Mucosa of descending colon (tissue), 3 donors: ENCODE results near the gene KCNQ1OT1. TPM values are rescaled to one million over a fixed set of nuclear protein-coding genes. Genes with fewer than 3 reads are reported as not detected.

Experiments used
- ATAC-seq: fragments of 200-7000 bp; cut with Tn5 transposase; one replicate; pipeline ENCODE4 v1.9.1; 2020; ENCODE audit warnings: mild to moderate bottlenecking, moderate library complexity
- DNase-seq, 3 donors: peaks; one replicate each; pipeline ENCODE4 v3.0.0-alpha.2; 2020
- H3K36me3 ChIP-seq: fragments of 200-600 bp; one replicate; pipeline ENCODE4 v1.8.0; 2021; ENCODE audit warnings: low read depth, mild to moderate bottlenecking
- H3K4me1 ChIP-seq: fragments of 200-600 bp; one replicate; pipeline ENCODE4 v1.8.0; 2021; ENCODE audit warnings: low read depth, mild to moderate bottlenecking
- H3K4me3 ChIP-seq: fragments of 200-600 bp; one replicate; pipeline ENCODE4 v1.8.0; 2021; ENCODE audit warnings: mild to moderate bottlenecking
- H3K9me3 ChIP-seq: fragments of 200-600 bp; one replicate; pipeline ENCODE4 v1.8.0; 2021; ENCODE audit warnings: mild to moderate bottlenecking
- intact Hi-C, 2 donors: fragments of 100-400 bp; cut with DNase I in 1 of 2; cut with micrococcal nuclease in 1 of 2; formaldehyde crosslinking; loops; one replicate each; pipeline versions ENCODE4 v1.11.0 to v1.11.1; 2022; cut with DNase I, micrococcal nuclease
- total RNA-seq, 3 donors: library from RNA; stranded (reverse); fragmentation: NEBNext Ultra II Directional in 2 of 3; extraction: Animal tissue kit (Norgen Biotek cat#: 25700) in 2 of 3; gene quantifications; one replicate each; pipeline versions ENCODE4 v1.2.1 to v1.2.4, GENCODE V29; 2021 to 2023
- TF ChIP-seq, protein P1 (sequence below): fragments of 200-600 bp; IDR thresholded peaks from one replicate; pipeline ENCODE4 v1.8.0; 2022; ENCODE audit warnings: antibody characterized with exemption, mild to moderate bottlenecking
- donor health status: DM: no; HTN: no; CAD: no; lungs with moderate emphysema.
- donor health status: DM: no; HTN: no; CAD: no.
- donor health status: DM: no; HTN: yes; CAD: no.

The KCNQ1OT1 gene
- total RNA-seq, 3 donors from 2014 or later: 1.5 to 1.7 (median 1.7) TPM

DNA sequence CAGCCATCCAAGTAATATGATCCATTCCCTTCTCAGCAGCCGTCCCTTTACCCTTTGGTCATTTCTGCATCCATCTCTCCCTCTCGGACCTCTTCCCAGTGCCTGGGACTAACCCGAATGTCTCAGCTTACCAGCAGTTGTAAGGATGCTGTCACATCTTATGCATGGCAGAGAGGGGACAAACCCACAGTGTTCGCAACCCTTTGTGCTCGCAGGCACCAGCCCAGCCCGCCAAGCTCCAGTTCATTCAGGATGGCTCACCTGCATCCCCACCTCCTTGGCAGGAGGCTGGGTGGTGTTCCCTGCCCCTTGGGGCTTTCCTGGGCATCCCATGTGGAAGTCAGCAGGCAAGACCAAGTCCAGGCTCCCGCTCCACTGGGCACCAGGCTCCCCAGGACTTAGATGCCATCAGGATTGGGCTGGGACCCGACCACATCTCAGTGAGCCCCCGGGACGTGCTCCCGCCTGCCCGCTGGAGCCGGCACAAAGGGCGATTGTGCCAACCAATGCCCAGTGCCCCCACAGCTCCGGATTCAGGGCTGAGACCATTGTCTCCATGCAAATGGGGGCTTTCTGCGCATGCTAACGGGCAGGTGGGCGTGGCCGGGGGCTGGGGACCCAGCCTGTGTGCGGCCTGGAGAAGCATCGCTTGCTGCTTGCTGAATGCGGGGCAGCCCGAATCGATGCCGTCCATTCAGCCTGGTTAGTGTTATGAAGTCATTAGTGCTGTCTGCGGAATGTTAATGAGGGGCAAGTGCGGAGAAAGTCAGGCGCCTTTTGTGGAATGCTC is 108.6 kb downstream of the KCNQ1OT1 start:
- ATAC-seq (no peak), DNase-seq (peak in 2 of 3 donors; percentile 14 to 30)
- Histone ChIP-seq H3K36me3 (no peaks in the 10 kb centered on the region), H3K4me3 (no peak overlapping the region), H3K9me3 (no peaks in the 10 kb centered on the region), H3K4me1 (no peaks in the 10 kb centered on the region)
- TF ChIP-seq, protein P1, sequence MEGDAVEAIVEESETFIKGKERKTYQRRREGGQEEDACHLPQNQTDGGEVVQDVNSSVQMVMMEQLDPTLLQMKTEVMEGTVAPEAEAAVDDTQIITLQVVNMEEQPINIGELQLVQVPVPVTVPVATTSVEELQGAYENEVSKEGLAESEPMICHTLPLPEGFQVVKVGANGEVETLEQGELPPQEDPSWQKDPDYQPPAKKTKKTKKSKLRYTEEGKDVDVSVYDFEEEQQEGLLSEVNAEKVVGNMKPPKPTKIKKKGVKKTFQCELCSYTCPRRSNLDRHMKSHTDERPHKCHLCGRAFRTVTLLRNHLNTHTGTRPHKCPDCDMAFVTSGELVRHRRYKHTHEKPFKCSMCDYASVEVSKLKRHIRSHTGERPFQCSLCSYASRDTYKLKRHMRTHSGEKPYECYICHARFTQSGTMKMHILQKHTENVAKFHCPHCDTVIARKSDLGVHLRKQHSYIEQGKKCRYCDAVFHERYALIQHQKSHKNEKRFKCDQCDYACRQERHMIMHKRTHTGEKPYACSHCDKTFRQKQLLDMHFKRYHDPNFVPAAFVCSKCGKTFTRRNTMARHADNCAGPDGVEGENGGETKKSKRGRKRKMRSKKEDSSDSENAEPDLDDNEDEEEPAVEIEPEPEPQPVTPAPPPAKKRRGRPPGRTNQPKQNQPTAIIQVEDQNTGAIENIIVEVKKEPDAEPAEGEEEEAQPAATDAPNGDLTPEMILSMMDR: no peak
- intact Hi-C loops: no loop called here

DNA sequence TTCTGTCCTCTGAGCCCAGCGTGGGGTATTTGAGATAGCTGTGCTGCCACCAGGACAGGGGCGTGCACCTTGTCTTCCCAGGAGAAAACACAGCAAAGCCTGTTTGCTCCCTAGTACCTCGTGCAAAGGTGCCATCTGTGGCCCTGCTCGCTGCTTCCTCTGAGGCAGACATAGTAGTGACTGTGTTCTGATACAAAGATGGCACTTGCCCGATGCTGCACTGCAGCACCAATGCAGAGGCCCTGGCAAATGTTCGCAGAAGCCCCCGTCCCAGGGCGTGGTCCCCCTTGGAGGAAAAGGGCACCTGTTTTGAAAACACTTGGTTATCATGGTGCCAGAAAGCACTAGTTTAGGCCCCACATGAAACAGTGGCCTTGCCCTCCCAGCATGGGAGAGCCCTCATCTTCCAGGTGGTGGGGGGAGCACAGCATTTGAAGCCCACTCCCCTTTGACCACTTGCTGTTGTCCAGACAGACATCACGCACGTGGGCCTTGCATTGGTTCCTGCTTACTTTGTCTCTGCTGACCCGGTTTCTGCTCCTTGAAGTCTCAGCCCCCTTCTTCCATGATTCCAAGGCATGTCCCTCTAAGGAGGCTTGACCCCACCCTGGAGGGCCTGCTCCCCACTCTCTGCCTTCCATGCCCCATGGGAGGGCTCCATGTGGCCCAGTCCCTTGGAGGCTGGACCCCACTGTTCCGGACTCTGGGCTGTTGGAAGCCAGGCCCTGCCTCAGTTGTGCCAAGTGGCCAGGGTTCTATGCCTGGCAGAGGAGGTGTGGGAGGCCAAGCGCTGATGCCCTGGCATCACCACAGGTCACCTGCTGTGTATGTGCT is 109.4 kb downstream of the KCNQ1OT1 start:
- H3K4me3 ChIP-seq: no peak overlapping the region
- TF ChIP-seq, protein P1: no peak
- no peaks in the 10 kb centered on the region for H3K9me3 ChIP-seq
- H3K36me3 ChIP-seq: no peaks in the 10 kb centered on the region
- no peak for ATAC-seq
- DNase-seq: peak in 2 of 3 donors; percentile 9 to 36
- intact Hi-C loops: no loop called here
- H3K4me1 ChIP-seq: no peaks in the 10 kb centered on the region

DNA sequence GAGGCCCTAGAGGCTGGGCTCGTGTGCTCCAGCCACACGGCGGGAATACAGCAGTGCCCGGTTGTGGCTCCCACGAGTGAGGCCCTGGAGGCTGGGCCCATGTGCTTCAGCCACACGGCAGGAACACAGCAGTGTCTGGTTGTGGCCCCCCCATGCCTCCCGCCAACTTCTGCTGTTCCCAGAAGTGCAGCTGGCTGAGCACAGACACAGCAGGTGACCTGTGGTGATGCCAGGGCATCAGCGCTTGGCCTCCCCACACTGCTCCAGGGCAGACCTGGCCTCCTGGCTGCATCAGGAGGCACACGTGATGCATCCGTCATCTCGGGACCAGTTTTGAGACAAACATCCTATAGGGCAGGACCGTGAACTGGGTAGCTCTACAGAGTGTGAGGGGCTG is 110.3 kb downstream of the KCNQ1OT1 start:
- TF ChIP-seq, protein P1: no peak
- peak in 1 of 3 donors; percentile 23 for DNase-seq
- intact Hi-C loops: no loop called here

DNA sequence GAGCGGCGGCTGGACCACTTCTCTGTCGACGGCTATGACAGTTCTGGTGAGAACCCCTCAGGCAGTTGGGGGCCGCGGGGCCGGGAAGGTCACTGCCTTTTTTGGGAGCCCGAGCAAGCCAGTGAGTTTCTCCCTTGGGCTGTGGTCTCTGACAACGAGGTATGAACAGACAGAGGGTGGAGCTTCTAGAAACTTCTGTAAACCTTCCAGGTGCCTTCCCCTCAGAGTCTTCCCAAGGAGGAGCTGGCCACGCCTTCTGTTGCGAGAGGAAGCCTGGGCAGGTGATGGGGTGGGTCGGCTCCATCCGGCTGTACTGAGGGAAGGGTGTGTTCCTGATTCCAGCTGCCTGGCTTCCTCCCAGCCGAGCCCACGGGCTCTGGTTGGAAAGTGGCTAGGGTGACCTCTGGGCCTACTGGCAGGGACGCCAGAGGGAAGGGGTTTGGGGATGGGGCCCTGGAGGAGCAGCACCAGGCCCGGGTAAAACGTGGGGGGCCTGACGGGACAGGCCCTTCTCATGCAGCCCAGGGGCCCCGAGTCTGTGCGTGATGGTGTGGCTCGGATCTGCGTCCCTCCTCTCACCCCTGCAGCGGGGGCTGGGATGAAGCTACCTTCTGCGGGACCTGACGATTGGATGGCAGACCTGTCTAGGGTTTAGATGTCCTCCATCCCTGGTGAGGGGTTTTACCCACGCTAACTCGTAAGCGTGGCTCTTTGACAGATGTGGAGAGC is 110.8 kb downstream of the KCNQ1OT1 start:
- DNase-seq: peak; percentile 67 to 75 (median 74)
- TF ChIP-seq, protein P1: no peak

More for the DNA sequence above, 110.3 kb downstream of the KCNQ1OT1 start:
- no peak for ATAC-seq
- no peak overlapping the region for H3K4me3 ChIP-seq
- no peaks in the 10 kb centered on the region for H3K4me1 ChIP-seq
- H3K36me3 ChIP-seq: no peaks in the 10 kb centered on the region
- no peaks in the 10 kb centered on the region for H3K9me3 ChIP-seq

DNA sequence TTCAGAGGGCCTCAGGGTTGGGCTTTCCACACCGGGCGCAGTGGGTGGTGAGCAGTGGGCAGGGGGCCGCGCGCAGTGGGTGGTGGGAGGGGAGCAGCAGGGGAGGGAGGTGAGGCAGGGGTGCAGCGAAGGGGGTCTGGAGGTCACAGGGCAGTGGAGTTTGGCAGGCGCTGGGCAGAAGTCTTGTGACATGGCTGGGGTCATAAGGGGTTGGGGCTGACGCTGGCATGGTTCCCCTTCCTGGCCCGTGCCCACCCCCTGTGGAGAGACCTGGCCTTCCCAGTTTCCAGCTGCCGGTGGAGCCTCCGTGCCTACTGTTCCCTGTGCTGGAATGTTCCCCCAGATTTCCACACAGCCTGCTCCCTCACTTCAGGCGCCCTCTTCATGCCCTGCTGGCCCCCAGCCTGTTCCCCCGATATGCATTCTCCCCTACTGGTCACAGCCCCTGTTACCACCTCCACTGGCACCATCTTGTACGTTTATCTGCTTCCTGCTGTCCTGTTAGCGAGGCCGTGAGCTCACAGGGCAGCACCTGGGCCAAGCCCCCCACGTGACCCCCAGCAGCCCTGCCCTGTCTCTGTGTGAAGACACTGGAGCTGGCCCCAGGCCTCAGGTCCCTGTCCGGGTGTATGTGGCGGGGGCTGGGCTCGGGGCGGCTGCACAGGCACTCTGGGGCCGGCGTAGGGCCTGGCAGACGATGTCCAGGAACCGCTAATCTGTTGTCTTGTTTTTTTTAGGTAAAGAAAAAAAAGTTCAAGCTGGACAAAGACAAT is 111.6 kb downstream of the KCNQ1OT1 start:
- Histone ChIP-seq H3K4me1 (no peaks in the 10 kb centered on the region), H3K36me3 (no peaks in the 10 kb centered on the region), H3K9me3 (no peaks in the 10 kb centered on the region), H3K4me3 (no peak overlapping the region)
- DNase-seq (peak in 2 of 3 donors; percentile 20 to 48), ATAC-seq (no peak)
- intact Hi-C loops: no loop called here
- TF ChIP-seq, protein P1: no peak

More for the DNA sequence above, 110.8 kb downstream of the KCNQ1OT1 start:
- H3K4me3 ChIP-seq: no peak overlapping the region
- ATAC-seq: peak; percentile 84
- H3K4me1 ChIP-seq: no peaks in the 10 kb centered on the region
- intact Hi-C loops: no loop called here
- no peaks in the 10 kb centered on the region for H3K9me3 ChIP-seq
- no peaks in the 10 kb centered on the region for H3K36me3 ChIP-seq
